KMS-11 (cell line): Measurements from ENCODE around the gene LEMD2.

Experiments
- H2AFZ ChIP-seq: fragments of 200-600 bp; sonication (generic); 2 replicates; pipeline ENCODE4 v1.6.1; 2016; ENCODE audit warnings: antibody characterized with exemption, mixed run types, low read depth
- H3K27ac ChIP-seq: fragments of 200-600 bp; sonication (generic); 2 replicates; pipeline ENCODE4 v1.6.1; 2016; ENCODE audit warnings: mild to moderate bottlenecking, mixed run types
- H3K27me3 ChIP-seq: fragments of 200-600 bp; sonication (generic); 2 replicates; pipeline ENCODE4 v1.6.1; 2017; ENCODE audit warnings: mild to moderate bottlenecking, low read depth, mixed run types, moderate library complexity; ENCODE audit not compliant: insufficient read depth
- H3K36me3 ChIP-seq: fragments of 200-600 bp; sonication (generic); 2 replicates; pipeline ENCODE4 v1.6.1; 2017; ENCODE audit warnings: mild to moderate bottlenecking, mixed run types; ENCODE audit not compliant: insufficient read depth
- H3K4me1 ChIP-seq: fragments of 200-600 bp; sonication (generic); 2 replicates; pipeline ENCODE4 v1.6.1; 2016; ENCODE audit warnings: mild to moderate bottlenecking, low read depth, mixed run types; ENCODE audit not compliant: poor library complexity, severe bottlenecking
- H3K4me2 ChIP-seq: fragments of 200-600 bp; sonication (generic); 2 replicates; pipeline ENCODE4 v1.7.0; 2016; ENCODE audit warnings: mild to moderate bottlenecking, mixed run types
- H3K4me3 ChIP-seq: fragments of 200-600 bp; sonication (generic); IDR thresholded peaks from 2 replicates; pipeline ENCODE4 v1.6.1; 2017; ENCODE audit warnings: low read depth, low read length, mixed read lengths; ENCODE audit not compliant: insufficient read depth
- H3K79me2 ChIP-seq: fragments of 200-600 bp; sonication (generic); 2 replicates; pipeline ENCODE4 v1.6.1; 2016; ENCODE audit warnings: low read depth, mixed run types; ENCODE audit not compliant: insufficient read depth
- H3K9ac ChIP-seq: fragments of 200-600 bp; sonication (generic); 2 replicates; pipeline ENCODE4 v1.6.1; 2016; ENCODE audit warnings: mild to moderate bottlenecking, mixed run types
- H4K20me1 ChIP-seq: fragments of 200-600 bp; sonication (generic); 2 replicates; pipeline ENCODE4 v1.6.1; 2016; ENCODE audit warnings: mild to moderate bottlenecking, mixed run types; ENCODE audit not compliant: insufficient read depth
- CTCF ChIP-seq: fragments of 200-600 bp; sonication (generic); conservative IDR thresholded peaks from 2 replicates; pipeline ENCODE4 v1.6.1; 2017; ENCODE audit warnings: low read depth, mild to moderate bottlenecking, antibody characterized with exemption, low read length, moderate library complexity, mixed read lengths

Gene LEMD2

GRCh38 chr6:33782561-33782960 lies 6.4 kb downstream of the LEMD2 start:
- H3K4me3 ChIP-seq = no peak overlapping the region
- no peak overlapping the region for H2AFZ ChIP-seq
- no peak for TF ChIP-seq CTCF
- H4K20me1 ChIP-seq = no peaks in the 10 kb centered on the region
- no peaks in the 10 kb centered on the region for H3K27me3 ChIP-seq
- H3K27ac ChIP-seq = no peak overlapping the region
- H3K4me2 ChIP-seq = no peak overlapping the region
- peaks cover 9% of the 10 kb centered on the region; the same call in 1 of the 2 replicates for H3K79me2 ChIP-seq
- H3K4me1 ChIP-seq = peaks cover 9% of the 10 kb centered on the region
- no peak overlapping the region for H3K9ac ChIP-seq
- no peaks in the 10 kb centered on the region for H3K36me3 ChIP-seq

GRCh38 chr6:33781131-33781975 lies 7.6 kb downstream of the LEMD2 start:
- Histone ChIP-seq H3K27ac (no peak overlapping the region), H3K79me2 (no peaks in the 10 kb centered on the region; the same call in 1 of the 2 replicates), H3K4me1 (no peaks in the 10 kb centered on the region), H3K4me2 (no peak overlapping the region), H3K36me3 (no peaks in the 10 kb centered on the region), H3K27me3 (no peaks in the 10 kb centered on the region), H2AFZ (no peak overlapping the region), H3K4me3 (no peak overlapping the region), H4K20me1 (no peaks in the 10 kb centered on the region), H3K9ac (no peak overlapping the region)
- TF ChIP-seq CTCF = no peak

- H3K4me2 ChIP-seq = no peak overlapping the region
- no peak overlapping the region for H3K9ac ChIP-seq
- H3K27ac ChIP-seq = no peak overlapping the region
- no peak overlapping the region for H2AFZ ChIP-seq
- no peaks in the 10 kb centered on the region for H3K27me3 ChIP-seq
- TF ChIP-seq CTCF = no peak
- no peaks in the 10 kb centered on the region for H4K20me1 ChIP-seq
- H3K4me3 ChIP-seq = no peak overlapping the region
- no peaks in the 10 kb centered on the region for H3K36me3 ChIP-seq
- H3K4me1 ChIP-seq = no peaks in the 10 kb centered on the region
- no peaks in the 10 kb centered on the region for H3K79me2 ChIP-seq
Measured at GRCh38 chr6:33779895-33780294, 9.0 kb downstream of the LEMD2 start.

GRCh38 chr6:33779290-33779689 lies 9.6 kb downstream of the LEMD2 start:
- H3K4me1 ChIP-seq = no peaks in the 10 kb centered on the region
- H4K20me1 ChIP-seq = no peaks in the 10 kb centered on the region

More at GRCh38 chr6:33779290-33779689, 9.6 kb downstream of the LEMD2 start:
- no peak overlapping the region for H3K4me2 ChIP-seq
- H2AFZ ChIP-seq = no peak overlapping the region
- H3K27me3 ChIP-seq = no peaks in the 10 kb centered on the region
- no peaks in the 10 kb centered on the region for H3K79me2 ChIP-seq
- H3K27ac ChIP-seq = no peak overlapping the region
- H3K36me3 ChIP-seq = no peaks in the 10 kb centered on the region
- H3K4me3 ChIP-seq = no peak overlapping the region
- TF ChIP-seq CTCF = no peak
- H3K9ac ChIP-seq = no peak overlapping the region
